NCI-H446 (cell line): ENCODE data around the gene MS4A4E.
"Not testable (repeated sequence)": the region's sequence is repeated elsewhere in the genome, so short reads cannot be mapped to it uniquely, and the experiment has no call there.

Experiments
- DNase-seq, 2 experiments: peaks; one replicate each; lab custom pipeline; 2025; lab: John Stamatoyannopoulos, UW

MS4A4E gene

GRCh38 chr11:60172011-60172410, 70.9 kb downstream of the MS4A4E start:
- no peak for DNase-seq

GRCh38 chr11:60170566-60170965, 72.4 kb downstream of the MS4A4E start:
- DNase-seq = no peak

DNA sequence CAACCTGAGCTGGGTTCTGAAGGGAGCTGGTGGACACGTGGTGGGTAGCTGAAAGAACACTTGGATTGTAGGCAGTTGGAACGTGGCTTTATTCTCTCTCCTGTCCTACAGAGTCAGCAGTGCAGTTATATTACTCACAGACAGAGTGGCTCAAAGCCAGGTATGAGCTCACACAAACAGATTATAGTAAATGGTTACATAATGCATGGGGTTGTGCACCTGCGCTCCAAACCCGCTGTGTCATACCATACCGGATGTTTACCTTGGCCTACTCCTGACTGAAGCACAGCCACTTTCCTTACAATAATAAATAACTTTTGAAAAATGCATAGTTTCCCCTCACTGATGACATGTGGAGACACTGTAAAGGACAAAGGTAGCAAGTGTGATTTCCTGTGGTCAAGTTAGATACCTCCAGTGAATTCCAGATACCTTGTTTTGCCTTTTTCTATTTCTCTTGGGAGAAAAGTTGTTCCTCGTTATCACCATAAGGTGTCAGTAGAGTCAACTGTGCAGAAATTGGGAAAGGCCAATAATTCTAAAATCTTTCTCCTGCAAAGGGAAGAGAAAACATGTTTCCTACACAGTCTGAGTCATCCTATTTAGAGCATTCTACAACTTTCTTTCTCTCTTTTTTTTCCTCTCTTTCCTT, 73.5 kb downstream of the MS4A4E start:
- no peak for DNase-seq

DNA sequence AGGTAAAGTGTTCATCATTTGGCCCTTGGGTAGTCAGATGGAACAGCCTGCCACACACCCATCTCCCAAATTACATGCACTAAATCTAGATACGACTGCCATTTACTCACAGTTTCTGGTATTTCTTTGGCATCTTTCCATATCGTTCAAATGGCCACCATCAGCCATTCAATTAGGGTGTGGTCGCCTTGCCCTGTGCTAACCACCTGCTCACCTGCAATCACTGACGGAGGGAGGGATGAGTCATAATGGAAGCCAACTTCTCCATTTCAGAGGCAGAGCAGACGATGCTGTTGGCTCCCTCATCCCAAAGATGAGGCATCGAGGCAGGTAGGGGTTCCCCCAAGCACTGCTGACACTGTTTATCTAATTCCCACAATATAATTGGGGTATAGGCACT, 74.6 kb downstream of the MS4A4E start:
- DNase-seq = no peak

DNA sequence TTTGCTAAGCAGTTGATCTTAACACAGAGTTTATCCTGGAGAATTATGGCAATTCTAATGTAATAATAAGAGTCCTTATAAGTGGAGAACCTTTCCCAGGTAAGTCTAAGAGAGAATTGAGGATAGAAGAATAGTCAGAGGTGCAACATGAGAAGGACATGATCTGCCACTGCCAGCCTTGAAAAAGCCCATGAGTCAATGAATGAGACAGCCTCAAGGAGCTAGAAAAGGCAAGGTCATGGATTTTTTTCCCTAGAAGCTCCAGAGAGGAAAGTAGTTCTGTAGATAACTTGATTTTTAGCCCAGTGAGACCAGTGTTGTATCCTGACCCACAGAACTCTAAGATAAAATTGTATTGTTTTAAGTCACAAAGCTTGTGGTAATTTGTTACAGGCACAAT, 77.0 kb downstream of the MS4A4E start:
- DNase-seq = no peak

DNA sequence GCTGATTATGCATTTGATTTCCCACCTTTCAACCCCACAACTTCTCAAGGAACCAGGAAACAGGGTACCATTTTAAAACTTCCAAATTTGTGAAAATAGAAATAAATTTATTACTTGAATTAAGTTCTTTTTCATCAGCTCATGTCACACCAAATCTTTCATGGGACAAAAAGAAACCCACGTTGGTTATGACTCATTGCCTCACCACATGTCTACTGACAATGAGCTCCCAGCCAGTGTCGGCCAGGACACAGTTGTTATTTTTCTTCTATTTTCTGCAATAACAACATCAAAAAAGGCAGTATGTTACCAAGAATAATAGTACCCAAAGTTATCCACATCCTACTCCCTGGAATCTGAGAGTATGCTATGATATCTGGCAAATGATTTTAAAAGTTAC, 77.4 kb downstream of the MS4A4E start:
- DNase-seq = no peak

GRCh38 chr11:60164550-60165075, 78.3 kb downstream of the MS4A4E start:
- no peak for DNase-seq

DNA sequence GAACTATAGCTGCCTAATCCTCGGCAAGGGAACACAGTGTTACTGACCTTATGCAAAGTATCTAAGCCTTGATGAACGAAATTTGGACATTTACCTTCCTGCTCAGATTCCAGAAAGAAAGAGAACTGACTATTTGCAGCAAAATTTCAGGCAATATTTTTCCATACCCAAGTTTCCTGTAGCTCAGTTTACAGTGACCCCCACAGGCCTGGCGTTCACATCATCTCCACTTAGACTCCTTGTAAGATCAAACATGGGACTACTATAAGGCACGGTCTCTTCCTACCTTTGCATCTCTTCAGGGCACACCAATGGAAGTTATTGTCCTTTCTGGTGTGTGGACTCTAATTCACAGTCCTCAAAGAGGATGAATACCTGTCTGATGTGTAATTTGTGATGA, 81.2 kb downstream of the MS4A4E start:
- no peak for DNase-seq

DNA sequence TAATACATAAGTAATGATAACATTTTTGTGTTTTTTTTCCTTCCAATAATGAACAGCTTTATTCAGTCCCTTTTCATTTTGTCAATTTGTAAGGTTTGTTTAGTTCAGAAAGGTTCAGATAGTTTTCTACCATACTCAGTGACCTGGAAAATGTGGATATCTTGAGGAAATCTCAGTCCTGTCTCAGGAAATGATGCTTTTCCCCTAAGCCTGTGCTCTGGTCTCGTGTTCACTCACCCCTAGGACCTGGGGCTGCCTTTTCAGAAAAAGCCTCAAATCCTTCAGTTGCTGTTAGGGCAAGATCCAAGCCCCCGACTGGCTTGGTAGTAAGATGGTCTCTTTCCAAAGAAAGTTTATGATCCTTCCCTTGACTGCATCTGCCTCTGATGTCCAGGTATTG, 81.8 kb downstream of the MS4A4E start:
- no peak for DNase-seq

DNA sequence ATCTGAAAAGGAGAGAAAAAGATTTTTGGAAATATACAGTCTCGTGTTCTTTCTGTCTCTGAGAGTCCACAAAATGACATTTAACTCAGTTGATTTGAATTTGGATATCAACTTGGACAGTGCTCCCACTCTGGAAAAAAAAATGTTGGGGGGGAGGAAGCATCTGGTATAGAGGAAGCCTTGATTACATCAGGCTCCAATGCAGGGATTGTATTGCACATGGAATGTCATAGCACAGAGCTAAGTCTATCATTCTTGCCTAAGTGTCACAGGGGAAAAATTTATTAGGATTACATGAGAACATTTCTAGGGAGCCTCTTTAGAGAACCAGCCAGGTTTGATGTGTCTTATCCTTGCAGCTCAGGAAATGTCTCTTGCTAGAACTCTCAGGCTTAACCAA, 83.1 kb downstream of the MS4A4E start:
- DNase-seq = no peak

DNA sequence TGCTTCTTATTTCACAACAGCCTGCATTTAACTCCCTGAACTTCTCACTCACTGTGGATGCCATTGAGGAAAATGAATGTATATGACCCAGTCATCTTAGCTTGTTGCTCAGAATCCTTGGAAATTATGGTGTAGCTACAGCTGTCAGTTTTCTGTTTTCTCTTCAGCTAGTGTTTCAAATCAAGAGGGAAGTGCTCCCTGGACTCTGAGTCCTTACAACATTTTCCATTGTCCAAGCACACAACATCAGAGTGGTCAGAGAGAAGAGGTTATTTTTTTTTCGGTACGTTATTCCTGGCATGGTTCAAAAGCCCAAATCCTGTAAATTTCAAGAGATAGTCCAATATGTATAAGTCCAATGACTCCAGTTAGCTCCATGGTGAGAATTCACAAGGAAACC, 83.7 kb downstream of the MS4A4E start:
- DNase-seq = no peak

DNA sequence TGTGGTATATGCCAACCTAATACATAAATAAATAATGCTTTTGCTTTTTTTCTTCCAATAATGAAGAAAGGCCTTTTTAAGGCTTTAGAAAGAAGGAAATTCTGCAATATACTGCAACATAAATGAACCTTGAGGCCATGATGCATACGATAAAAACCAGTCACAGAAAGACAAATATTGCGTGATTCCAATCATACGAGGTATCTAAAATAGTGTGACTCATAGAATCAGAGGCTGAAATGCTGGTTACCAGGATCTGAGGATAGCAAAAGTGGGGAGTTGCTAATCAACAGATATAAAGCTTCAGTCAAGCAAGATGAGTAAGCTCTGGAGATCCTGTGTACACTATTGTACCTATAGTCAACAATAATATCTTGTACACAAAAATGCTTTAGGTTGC, 84.3 kb downstream of the MS4A4E start:
- DNase-seq = no peak

- no peak for DNase-seq
These were observed 87.0 kb downstream of the MS4A4E start for GRCh38 chr11:60155931-60156330.

DNA sequence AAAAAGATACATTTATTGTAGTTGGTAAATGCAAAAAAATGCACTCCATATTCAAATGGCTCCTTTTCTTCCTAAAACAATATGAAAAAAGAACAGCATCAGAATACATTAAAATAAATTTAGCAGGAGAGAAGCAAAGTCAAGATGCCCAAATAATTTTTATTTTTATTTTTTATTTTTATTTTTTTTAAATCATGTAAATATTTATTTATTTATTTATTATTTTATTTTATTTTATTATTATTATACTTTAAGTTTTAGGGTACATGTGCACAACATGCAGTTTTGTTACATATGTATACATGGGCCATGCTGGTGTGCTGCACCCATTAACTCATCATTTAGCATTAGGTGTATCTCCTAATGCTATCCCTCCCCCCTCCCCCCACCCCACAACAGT, 90.2 kb downstream of the MS4A4E start:
- DNase-seq = not testable (repeated sequence)

- DNase-seq = no peak
These were observed 92.7 kb downstream of the MS4A4E start for GRCh38 chr11:60150279-60150678.
